AG04450 (cell line): ENCODE results near the gene ATP12A. TPM values are rescaled to one million over a fixed set of nuclear protein-coding genes. Genes with fewer than 3 reads are reported as not detected.

Experiments
- CTCF ChIA-PET: fragments of 300-600, 350-600 bp; formaldehyde crosslinking; extraction: SDS; loops from one replicate; lab custom pipeline; 2022; ENCODE audit warnings: antibody characterized with exemption, inconsistent platforms; lab: Charles Lee
- POLR2A ChIA-PET: fragments of 350-600 bp; formaldehyde crosslinking; extraction: SDS; loops from one replicate; lab custom pipeline; 2021; ENCODE audit warnings: antibody characterized with exemption, inconsistent platforms; lab: Yijun Ruan, JAX
- DNase-seq: peaks from one replicate; pipeline ENCODE4 v3.0.0-alpha.2; 2011; ENCODE audit warnings: low read depth, low spot score
- H3K27ac ChIP-seq: one replicate; pipeline ENCODE4 v1.5.1; 2012; ENCODE audit warnings: low read depth, low read length, control low read depth
- H3K27me3 ChIP-seq: one replicate; pipeline ENCODE4 v1.6.0; 2012; ENCODE audit warnings: low read length; ENCODE audit not compliant: control insufficient read depth, insufficient read depth
- H3K4me3 ChIP-seq: 2 replicates; pipeline ENCODE4 v1.5.1; 2011; ENCODE audit warnings: mild to moderate bottlenecking, low read depth, low read length, control low read depth
- H3K9me3 ChIP-seq: 2 replicates; pipeline ENCODE4 v1.5.1; 2012; ENCODE audit warnings: low read length; ENCODE audit not compliant: control insufficient read depth, insufficient read depth
- polyA plus RNA-seq: library from polyadenylated mRNA; depleted of rRNA; stranded (reverse); fragments of >200 nt; gene quantifications from 2 replicates; pipeline ENCODE4 v1.2.3, GENCODE V29; 2011
- TF ChIP-seq, protein P1 (sequence below): IDR thresholded peaks from 2 replicates; pipeline ENCODE4 v1.5.1; 2011; ENCODE audit warnings: low read depth, low read length, control low read depth, inconsistent platforms

ATP12A gene
- polyA plus RNA-seq, 1 experiment, result not detected

- Histone ChIP-seq H3K9me3 (no peaks in the 10 kb centered on the region), H3K4me3 (no peak overlapping the region), H3K27me3 (peaks cover 20% of the 10 kb centered on the region), H3K27ac (no peak overlapping the region)
- CTCF ChIA-PET, result interaction anchor here (0.5 to 2.8 kb wide), 7 partner anchors 10 to 158 kb away, joined by 3 to 27 read pairs (median 5); no protein-coding TSS in a partner anchor
- DNase-seq, result no peak
- POLR2A ChIA-PET, result no interaction called here
- TF ChIP-seq, protein P1, sequence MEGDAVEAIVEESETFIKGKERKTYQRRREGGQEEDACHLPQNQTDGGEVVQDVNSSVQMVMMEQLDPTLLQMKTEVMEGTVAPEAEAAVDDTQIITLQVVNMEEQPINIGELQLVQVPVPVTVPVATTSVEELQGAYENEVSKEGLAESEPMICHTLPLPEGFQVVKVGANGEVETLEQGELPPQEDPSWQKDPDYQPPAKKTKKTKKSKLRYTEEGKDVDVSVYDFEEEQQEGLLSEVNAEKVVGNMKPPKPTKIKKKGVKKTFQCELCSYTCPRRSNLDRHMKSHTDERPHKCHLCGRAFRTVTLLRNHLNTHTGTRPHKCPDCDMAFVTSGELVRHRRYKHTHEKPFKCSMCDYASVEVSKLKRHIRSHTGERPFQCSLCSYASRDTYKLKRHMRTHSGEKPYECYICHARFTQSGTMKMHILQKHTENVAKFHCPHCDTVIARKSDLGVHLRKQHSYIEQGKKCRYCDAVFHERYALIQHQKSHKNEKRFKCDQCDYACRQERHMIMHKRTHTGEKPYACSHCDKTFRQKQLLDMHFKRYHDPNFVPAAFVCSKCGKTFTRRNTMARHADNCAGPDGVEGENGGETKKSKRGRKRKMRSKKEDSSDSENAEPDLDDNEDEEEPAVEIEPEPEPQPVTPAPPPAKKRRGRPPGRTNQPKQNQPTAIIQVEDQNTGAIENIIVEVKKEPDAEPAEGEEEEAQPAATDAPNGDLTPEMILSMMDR, result no peak
These were observed 7.8 kb upstream of the ATP12A start for GRCh38 chr13:24672141-24673132.

- DNase-seq, result no peak
- POLR2A ChIA-PET, result no interaction called here
- Histone ChIP-seq H3K9me3 (no peaks in the 10 kb centered on the region; the same call in 1 of the 2 replicates), H3K27me3 (peaks cover 36% of the 10 kb centered on the region), H3K4me3 (no peak overlapping the region), H3K27ac (no peak overlapping the region)
- CTCF ChIA-PET, result interaction anchor here (1.9 kb wide), 1 partner anchor 18 kb away, joined by 5 read pairs; no protein-coding TSS in a partner anchor
- TF ChIP-seq, protein P1, result no peak
These were observed 4.2 kb upstream of the ATP12A start for GRCh38 chr13:24675806-24676570.

DNA sequence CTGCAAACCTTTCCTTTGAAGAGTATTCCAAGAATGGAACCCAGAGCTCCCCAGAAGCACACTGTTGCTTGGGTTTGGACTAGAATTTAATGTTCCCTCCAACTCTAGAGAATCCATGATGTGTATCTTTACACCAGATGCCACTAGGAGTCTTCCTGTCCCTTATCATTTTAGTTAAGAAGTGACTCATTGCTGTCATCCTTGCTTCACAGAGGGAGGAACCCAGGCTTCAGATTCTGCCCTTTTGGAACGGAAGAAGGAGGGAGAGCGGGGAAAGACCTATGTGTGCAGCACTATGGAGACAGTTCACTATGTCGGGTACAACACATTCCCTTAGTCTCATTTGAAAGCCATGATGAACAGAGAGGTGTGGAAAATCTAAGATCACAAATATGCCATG lies 2.1 kb upstream of the ATP12A start:
- ChIA-PET POLR2A (no interaction called here), CTCF (interaction anchor here (0.6 to 1.9 kb wide), 2 partner anchors 16 to 1574 kb away, joined by 4 to 5 read pairs; no protein-coding TSS in a partner anchor)
- TF ChIP-seq, protein P1, result no peak
- Histone ChIP-seq H3K27me3 (peaks cover 48% of the 10 kb centered on the region), H3K9me3 (no peaks in the 10 kb centered on the region; the same call in 1 of the 2 replicates), H3K4me3 (no peak overlapping the region), H3K27ac (no peak overlapping the region)
- DNase-seq, result no peak

DNA sequence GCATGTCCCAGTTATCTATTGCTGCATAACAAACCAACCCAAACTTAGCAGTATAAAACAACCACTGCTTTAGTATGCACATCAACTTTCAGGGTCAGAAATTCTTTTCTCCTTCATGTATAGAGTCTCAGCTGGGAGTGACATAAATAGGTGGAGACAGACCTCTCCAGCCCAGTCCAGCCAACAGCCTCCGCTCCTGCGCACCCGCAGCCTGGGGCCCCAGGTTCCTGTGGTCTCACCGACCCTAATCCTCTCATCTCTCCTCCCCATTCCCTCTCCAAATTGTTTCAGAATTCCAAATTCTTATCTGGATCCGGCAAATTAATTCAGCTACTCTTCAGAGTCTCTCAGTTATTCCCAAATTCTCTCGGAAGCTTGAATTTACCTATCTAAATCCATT lies 522 bp upstream of the ATP12A start:
- no peak for DNase-seq
- TF ChIP-seq, protein P1, result no peak
- no peak overlapping the region for H3K27ac ChIP-seq
- H3K27me3 ChIP-seq, result peaks cover 48% of the 10 kb centered on the region
- CTCF ChIA-PET, result interaction anchor here (1.2 kb wide), 1 partner anchor 48 kb away, joined by 3 read pairs; no protein-coding TSS in a partner anchor
- POLR2A ChIA-PET, result no interaction called here
- H3K4me3 ChIP-seq, result no peak overlapping the region
- no peaks in the 10 kb centered on the region; the same call in 1 of the 2 replicates for H3K9me3 ChIP-seq
